ENCODE data around the gene TLL2. TPM values are rescaled to one million over a fixed set of nuclear protein-coding genes. Genes with fewer than 3 reads are reported as not detected.

TLL2 gene
- total RNA-seq, 1 experiment from 2014 or later = 0.18 TPM

DNA sequence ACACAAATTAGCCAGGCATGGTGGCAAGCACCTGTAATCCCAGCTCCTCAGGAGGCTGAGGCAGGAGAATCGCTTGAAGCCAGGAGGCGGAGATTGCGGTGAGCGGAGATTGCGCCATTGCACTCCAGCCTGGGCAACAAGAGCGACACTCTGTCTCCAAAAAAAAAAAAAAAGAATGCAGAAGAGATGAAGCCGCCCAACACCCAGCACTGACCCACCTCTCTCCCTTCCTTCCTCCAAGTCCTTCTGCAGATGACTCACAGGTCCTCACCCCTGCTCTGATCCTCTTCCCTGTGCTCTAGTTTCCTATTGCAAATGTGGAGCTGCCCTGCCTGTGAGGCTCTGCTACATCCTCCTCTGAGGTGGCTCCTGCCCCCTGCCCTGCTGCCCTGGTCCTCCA, 132.9 kb downstream of the TLL2 start:
- intact Hi-C loops (cut with micrococcal nuclease) = no loop called here
- TF ChIP-seq, protein P1, sequence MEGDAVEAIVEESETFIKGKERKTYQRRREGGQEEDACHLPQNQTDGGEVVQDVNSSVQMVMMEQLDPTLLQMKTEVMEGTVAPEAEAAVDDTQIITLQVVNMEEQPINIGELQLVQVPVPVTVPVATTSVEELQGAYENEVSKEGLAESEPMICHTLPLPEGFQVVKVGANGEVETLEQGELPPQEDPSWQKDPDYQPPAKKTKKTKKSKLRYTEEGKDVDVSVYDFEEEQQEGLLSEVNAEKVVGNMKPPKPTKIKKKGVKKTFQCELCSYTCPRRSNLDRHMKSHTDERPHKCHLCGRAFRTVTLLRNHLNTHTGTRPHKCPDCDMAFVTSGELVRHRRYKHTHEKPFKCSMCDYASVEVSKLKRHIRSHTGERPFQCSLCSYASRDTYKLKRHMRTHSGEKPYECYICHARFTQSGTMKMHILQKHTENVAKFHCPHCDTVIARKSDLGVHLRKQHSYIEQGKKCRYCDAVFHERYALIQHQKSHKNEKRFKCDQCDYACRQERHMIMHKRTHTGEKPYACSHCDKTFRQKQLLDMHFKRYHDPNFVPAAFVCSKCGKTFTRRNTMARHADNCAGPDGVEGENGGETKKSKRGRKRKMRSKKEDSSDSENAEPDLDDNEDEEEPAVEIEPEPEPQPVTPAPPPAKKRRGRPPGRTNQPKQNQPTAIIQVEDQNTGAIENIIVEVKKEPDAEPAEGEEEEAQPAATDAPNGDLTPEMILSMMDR (conservative IDR thresholded peaks at IDR 0.05; ENCODE audit: low read depth, low read length) = no peak
- TF ChIP-seq EZH2phosphoT487 (IDR thresholded peaks at IDR 0.05; ENCODE audit: borderline replicate concordance, low read length) = no peak
- TF ChIP-seq EZH2 (IDR thresholded peaks at IDR 0.05; ENCODE audit: low read length, unreplicated experiment) = no peak
- no peak overlapping the region for H3K4me2 ChIP-seq (ENCODE audit: low read length)
- peak; percentile 60 for ATAC-seq
- no peaks in the 10 kb centered on the region for H3K9me2 ChIP-seq (replicated peaks; ENCODE audit: low read length)
- peaks cover 5% of the 10 kb centered on the region; the same call in 1 of the 2 replicates for H3K27me3 ChIP-seq (ENCODE audit: low read length)
- BruUV-seq (replicated peaks) = no TSS peak
- H3K27ac ChIP-seq (ENCODE audit: low read length) = no peak overlapping the region
- ChIA-PET POLR2A (ENCODE audit: unreplicated experiment) (no interaction called here), CTCF (no interaction called here)
- H3K9me3 ChIP-seq (ENCODE audit: low read length) = no peaks in the 10 kb centered on the region
- no peaks in the 10 kb centered on the region for H3F3A ChIP-seq (ENCODE audit: low read length, unreplicated experiment)
- H3K4me1 ChIP-seq (ENCODE audit: insufficient read depth, low read length) = no peaks in the 10 kb centered on the region
- H4K20me1 ChIP-seq (ENCODE audit: low read length) = no peaks in the 10 kb centered on the region
- no peaks in the 10 kb centered on the region for H3K36me3 ChIP-seq (ENCODE audit: low read depth, low read length)
- no peak overlapping the region for H3K9ac ChIP-seq (ENCODE audit: low read length)
- H3K4me3 ChIP-seq (ENCODE audit: low read length) = no peak overlapping the region
- H3K79me2 ChIP-seq (ENCODE audit: low read length) = no peaks in the 10 kb centered on the region
- H2AFZ ChIP-seq (ENCODE audit: low read length) = no peak overlapping the region
- no peak for DNase-seq

DNA sequence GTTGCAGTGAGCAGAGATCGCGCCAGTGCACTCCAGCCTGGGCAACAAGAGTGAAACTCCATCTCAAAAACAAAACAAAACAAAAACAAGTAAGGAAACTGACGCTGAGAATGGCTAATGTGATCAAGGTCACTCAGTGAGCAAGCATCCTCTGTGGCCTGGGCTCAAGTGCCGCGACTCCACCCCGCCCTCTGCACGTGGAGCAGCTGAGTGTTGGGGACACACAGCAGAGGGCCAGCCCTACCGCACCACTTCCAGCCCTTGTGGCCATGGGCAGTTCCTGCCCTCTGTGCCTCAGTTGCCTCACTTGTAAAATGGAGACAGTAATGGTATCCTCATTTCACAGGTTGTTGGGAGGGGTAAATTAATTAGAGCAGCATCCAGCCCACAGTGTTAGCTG, 134.0 kb downstream of the TLL2 start:
- BruUV-seq (replicated peaks) = no TSS peak
- H3K4me1 ChIP-seq (ENCODE audit: insufficient read depth, low read length) = peaks cover 5% of the 10 kb centered on the region; the same call in 1 of the 2 replicates
- CTCF ChIA-PET = no interaction called here
- DNase-seq (no peak), ATAC-seq (no peak)
- intact Hi-C loops (cut with micrococcal nuclease) = loop anchor here (5.0 kb wide), 1 partner anchor 133 kb away; the partner anchor contains the start of gene TLL2
- H3K36me3 ChIP-seq (ENCODE audit: low read depth, low read length) = no peaks in the 10 kb centered on the region
- H3K27ac ChIP-seq (ENCODE audit: low read length) = no peak overlapping the region
- H3K9me3 ChIP-seq (ENCODE audit: low read length) = no peaks in the 10 kb centered on the region
- no peak overlapping the region for H3K4me3 ChIP-seq (ENCODE audit: low read length)
- POLR2A ChIA-PET (ENCODE audit: unreplicated experiment) = no interaction called here
- no peak overlapping the region for H3K4me2 ChIP-seq (ENCODE audit: low read length)
- no peaks in the 10 kb centered on the region for H3K27me3 ChIP-seq (ENCODE audit: low read length)
- H3K9me2 ChIP-seq (replicated peaks; ENCODE audit: low read length) = no peaks in the 10 kb centered on the region
- H3K79me2 ChIP-seq (ENCODE audit: low read length) = no peaks in the 10 kb centered on the region
- H3F3A ChIP-seq (ENCODE audit: low read length, unreplicated experiment) = no peaks in the 10 kb centered on the region
- no peak overlapping the region for H3K9ac ChIP-seq (ENCODE audit: low read length)
- H4K20me1 ChIP-seq (ENCODE audit: low read length) = no peaks in the 10 kb centered on the region
- TF ChIP-seq EZH2phosphoT487 (IDR thresholded peaks at IDR 0.05; ENCODE audit: borderline replicate concordance, low read length) (no peak), EZH2 (IDR thresholded peaks at IDR 0.05; ENCODE audit: low read length, unreplicated experiment) (no peak)
- TF ChIP-seq, protein P1 (conservative IDR thresholded peaks at IDR 0.05; ENCODE audit: low read depth, low read length) = no peak
- H2AFZ ChIP-seq (ENCODE audit: low read length) = no peak overlapping the region

DNA sequence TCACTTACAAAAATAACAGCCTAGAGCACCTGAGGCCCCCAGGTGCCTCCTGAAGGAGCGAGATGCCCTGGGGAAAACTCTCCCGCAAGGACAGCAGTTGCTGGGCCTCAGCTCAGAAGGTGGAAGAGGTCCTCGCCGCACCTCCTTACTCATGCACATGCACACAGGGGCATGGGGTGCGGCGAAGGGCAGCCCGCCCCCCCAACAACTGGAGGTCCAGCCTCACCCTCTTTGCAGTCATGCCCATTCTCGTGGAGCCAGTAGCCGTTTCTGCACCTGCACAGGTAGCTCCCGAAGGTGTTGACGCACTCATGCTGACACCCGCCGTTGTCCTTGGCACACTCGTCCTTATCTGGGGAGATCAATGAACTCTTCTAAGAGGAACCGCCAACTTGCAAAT, 135.0 kb downstream of the TLL2 start:
- no peaks in the 10 kb centered on the region for H3K9me3 ChIP-seq (ENCODE audit: low read length)
- H3K9me2 ChIP-seq (replicated peaks; ENCODE audit: low read length) = no peaks in the 10 kb centered on the region
- H3K9ac ChIP-seq (ENCODE audit: low read length) = no peak overlapping the region
- no TSS peak for BruUV-seq (replicated peaks)
- no peak overlapping the region for H2AFZ ChIP-seq (ENCODE audit: low read length)
- H4K20me1 ChIP-seq (ENCODE audit: low read length) = no peaks in the 10 kb centered on the region
- DNase-seq (no peak), ATAC-seq (no peak)
- no peaks in the 10 kb centered on the region for H3K36me3 ChIP-seq (ENCODE audit: low read depth, low read length)
- no peaks in the 10 kb centered on the region for H3F3A ChIP-seq (ENCODE audit: low read length, unreplicated experiment)
- no peak for TF ChIP-seq EZH2phosphoT487 (IDR thresholded peaks at IDR 0.05; ENCODE audit: borderline replicate concordance, low read length)
- TF ChIP-seq EZH2 (IDR thresholded peaks at IDR 0.05; ENCODE audit: low read length, unreplicated experiment) = no peak
- TF ChIP-seq, protein P1 (conservative IDR thresholded peaks at IDR 0.05; ENCODE audit: low read depth, low read length) = no peak
- H3K27ac ChIP-seq (ENCODE audit: low read length) = no peak overlapping the region
- no peak overlapping the region for H3K4me3 ChIP-seq (ENCODE audit: low read length)
- POLR2A ChIA-PET (ENCODE audit: unreplicated experiment) = no interaction called here
- CTCF ChIA-PET = no interaction called here
- H3K79me2 ChIP-seq (ENCODE audit: low read length) = no peaks in the 10 kb centered on the region
- intact Hi-C loops (cut with micrococcal nuclease) = loop anchor here (5.0 kb wide), 1 partner anchor 134 kb away; the partner anchor contains the start of gene TLL2
- no peaks in the 10 kb centered on the region for H3K27me3 ChIP-seq (ENCODE audit: low read length)
- no peak overlapping the region for H3K4me2 ChIP-seq (ENCODE audit: low read length)
- peaks cover 5% of the 10 kb centered on the region; the same call in 1 of the 2 replicates for H3K4me1 ChIP-seq (ENCODE audit: insufficient read depth, low read length)
